MM.1S (cell line): Measurements from ENCODE around the gene SUPT16H.

Experiments
- DNase-seq: peaks from one replicate; pipeline ENCODE4 v3.0.0-alpha.2; 2015
- H2AFZ ChIP-seq: fragments of 300-600 bp; sonication (generic); 2 replicates; pipeline ENCODE4 v1.6.0; 2016; ENCODE audit warnings: antibody characterized with exemption, low read length
- H3F3A ChIP-seq: fragments of 300-600 bp; sonication (generic); 2 replicates; pipeline ENCODE4 v1.6.1; 2016; ENCODE audit warnings: mild to moderate bottlenecking, antibody characterized with exemption, low read length, moderate library complexity, mixed read lengths; ENCODE audit not compliant: insufficient read depth
- H3K27ac ChIP-seq: fragments of 300-600 bp; sonication (generic); 2 replicates; pipeline ENCODE4 v1.5.1; 2016; ENCODE audit warnings: mild to moderate bottlenecking, low read length
- H3K27me3 ChIP-seq: fragments of 300-600 bp; sonication (generic); replicated peaks from 2 replicates; pipeline ENCODE4 v1.6.0; 2016; ENCODE audit warnings: low read length; ENCODE audit not compliant: insufficient read depth
- H3K36me3 ChIP-seq: fragments of 300-600 bp; sonication (generic); replicated peaks from 2 replicates; pipeline ENCODE4 v1.6.1; 2016; ENCODE audit warnings: mild to moderate bottlenecking, low read length, mixed read lengths; ENCODE audit not compliant: insufficient read depth
- H3K4me1 ChIP-seq: fragments of 300-600 bp; sonication (generic); 2 replicates; pipeline ENCODE4 v1.6.1; 2016; ENCODE audit warnings: low read length, mixed read lengths
- H3K4me2 ChIP-seq: fragments of 300-600 bp; sonication (generic); 2 replicates; pipeline ENCODE4 v1.6.0; 2016; ENCODE audit warnings: low read depth, low read length
- H3K4me3 ChIP-seq: fragments of 300-600 bp; sonication (generic); 2 replicates; pipeline ENCODE4 v1.5.1; 2016; ENCODE audit warnings: low read length, mixed read lengths
- H3K79me2 ChIP-seq: fragments of 300-600 bp; sonication (generic); 2 replicates; pipeline ENCODE4 v1.6.1; 2016; ENCODE audit warnings: mixed run types, low read length, mixed read lengths
- H3K9ac ChIP-seq: fragments of 300-600 bp; sonication (generic); 2 replicates; pipeline ENCODE4 v1.6.1; 2016; ENCODE audit warnings: low read length, mixed read lengths
- H3K9me2 ChIP-seq: fragments of 300-600 bp; sonication (generic); replicated peaks from 2 replicates; pipeline ENCODE4 v1.6.1; 2016; ENCODE audit warnings: mild to moderate bottlenecking, low read length, mixed read lengths; ENCODE audit not compliant: insufficient read depth
- H3K9me3 ChIP-seq: fragments of 300-600 bp; sonication (generic); replicated peaks from 2 replicates; pipeline ENCODE4 v1.6.1; 2016; ENCODE audit warnings: mild to moderate bottlenecking, low read length, mixed read lengths; ENCODE audit not compliant: insufficient read depth
- H4K20me1 ChIP-seq: fragments of 300-600 bp; sonication (generic); 2 replicates; pipeline ENCODE4 v1.6.1; 2016; ENCODE audit warnings: mild to moderate bottlenecking, low read length, moderate library complexity, mixed read lengths; ENCODE audit not compliant: insufficient read depth
- CTCF ChIP-seq: fragments of 300-600 bp; sonication (generic); IDR thresholded peaks from 2 replicates; pipeline ENCODE4 v1.5.1; 2016; ENCODE audit warnings: antibody characterized with exemption, low read length, mixed read lengths
- EZH2 ChIP-seq: fragments of 300-600 bp; sonication (generic); optimal IDR thresholded peaks from 2 replicates; pipeline ENCODE3; 2017; ENCODE audit warnings: low read depth, mild to moderate bottlenecking, antibody characterized with exemption, low read length, mixed read lengths
- EZH2phosphoT487 ChIP-seq: fragments of 300-600 bp; sonication (generic); IDR thresholded peaks from 2 replicates; pipeline ENCODE4 v1.6.1; 2018; ENCODE audit warnings: antibody characterized with exemption, low read length

SUPT16H gene

DNA sequence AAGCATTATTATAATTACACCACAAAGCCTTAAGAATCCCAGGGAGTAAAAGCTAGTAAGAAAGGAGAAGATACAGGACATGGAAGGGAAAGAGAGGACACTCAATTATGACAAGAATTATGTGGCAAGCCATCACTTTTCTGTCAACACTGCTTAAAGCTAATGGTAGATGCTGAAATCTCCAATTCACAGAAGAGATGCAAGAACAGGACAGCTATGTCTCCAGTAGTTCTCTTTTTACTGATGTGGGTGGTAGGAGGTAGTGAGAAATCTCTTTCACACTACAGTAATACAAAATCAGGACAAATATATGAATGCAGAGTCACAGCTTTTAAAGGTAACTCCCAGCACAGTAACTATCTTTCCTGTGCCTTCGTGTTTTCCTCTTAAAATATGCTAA, 42.9 kb upstream of the SUPT16H start:
- DNase-seq, result no peak
- no peaks in the 10 kb centered on the region for H4K20me1 ChIP-seq
- no peaks in the 10 kb centered on the region for H3F3A ChIP-seq
- no peaks in the 10 kb centered on the region for H3K27me3 ChIP-seq
- H3K4me2 ChIP-seq, result no peak overlapping the region
- no peak overlapping the region for H2AFZ ChIP-seq
- no peak overlapping the region for H3K9ac ChIP-seq
- H3K4me1 ChIP-seq, result no peaks in the 10 kb centered on the region
- no peak overlapping the region for H3K4me3 ChIP-seq
- peaks cover 2% of the 10 kb centered on the region; the same call in 1 of the 2 replicates for H3K36me3 ChIP-seq
- H3K79me2 ChIP-seq, result peaks cover 3% of the 10 kb centered on the region
- no peaks in the 10 kb centered on the region for H3K9me2 ChIP-seq
- H3K27ac ChIP-seq, result no peak overlapping the region
- TF ChIP-seq EZH2 (no peak), EZH2phosphoT487 (no peak), CTCF (no peak)
- no peaks in the 10 kb centered on the region for H3K9me3 ChIP-seq

GRCh38 chr14:21419528-21419927, 35.7 kb upstream of the SUPT16H start:
- no peaks in the 10 kb centered on the region for H3K4me1 ChIP-seq
- no peak overlapping the region for H3K9ac ChIP-seq
- H3F3A ChIP-seq, result no peaks in the 10 kb centered on the region
- no peak for DNase-seq
- no peaks in the 10 kb centered on the region for H3K79me2 ChIP-seq
- H2AFZ ChIP-seq, result no peak overlapping the region
- H3K9me2 ChIP-seq, result no peaks in the 10 kb centered on the region
- no peaks in the 10 kb centered on the region for H4K20me1 ChIP-seq
- H3K4me3 ChIP-seq, result no peak overlapping the region
- H3K27ac ChIP-seq, result no peak overlapping the region
- H3K9me3 ChIP-seq, result no peaks in the 10 kb centered on the region
- H3K4me2 ChIP-seq, result no peak overlapping the region
- TF ChIP-seq EZH2 (no peak), EZH2phosphoT487 (no peak), CTCF (no peak)
- no peaks in the 10 kb centered on the region for H3K27me3 ChIP-seq
- no peaks in the 10 kb centered on the region for H3K36me3 ChIP-seq

GRCh38 chr14:21415329-21415728, 31.5 kb upstream of the SUPT16H start:
- Histone ChIP-seq H3K27me3 (no peaks in the 10 kb centered on the region), H2AFZ (no peak overlapping the region), H3K9me2 (no peaks in the 10 kb centered on the region), H3F3A (no peaks in the 10 kb centered on the region), H3K4me2 (no peak overlapping the region), H3K4me3 (no peak overlapping the region), H3K27ac (no peak overlapping the region), H3K9ac (no peak overlapping the region), H3K79me2 (no peaks in the 10 kb centered on the region), H3K9me3 (no peaks in the 10 kb centered on the region), H3K36me3 (no peaks in the 10 kb centered on the region), H3K4me1 (no peaks in the 10 kb centered on the region), H4K20me1 (no peaks in the 10 kb centered on the region)
- TF ChIP-seq EZH2phosphoT487, result no peak
- no peak for TF ChIP-seq EZH2
- TF ChIP-seq CTCF, result no peak
- DNase-seq, result no peak
